ENCODE results near the gene AGPAT4. TPM values are rescaled to one million over a fixed set of nuclear protein-coding genes. Genes with fewer than 3 reads are reported as not detected.

The AGPAT4 gene
- total RNA-seq, 1 experiment from 2014 or later = 15.5 TPM

- intact Hi-C loops (cut with micrococcal nuclease) = no loop called here
- H3K9ac ChIP-seq (ENCODE audit: low read length) = no peak overlapping the region
- H3K4me1 ChIP-seq (ENCODE audit: control insufficient read depth in 1 of 2, insufficient read depth in 2 of 2, low read length in 2 of 2) = no peaks in the 10 kb centered on the region
- no peaks in the 10 kb centered on the region for H3K79me2 ChIP-seq (ENCODE audit: insufficient read depth, low read length)
- no peaks in the 10 kb centered on the region for H4K20me1 ChIP-seq (ENCODE audit: insufficient read depth)
- no peaks in the 10 kb centered on the region for H3K9me2 ChIP-seq (ENCODE audit: insufficient read depth)
- no peak overlapping the region for H3K4me3 ChIP-seq (replicated peaks in 1 of 2; ENCODE audit: low read depth in 1 of 2, low read length in 2 of 2)
- ChIA-PET RAD21 (ENCODE audit: low non-redundant PET in 1 of 2, low total read pairs in 2 of 2, uncharacterized antibody in 2 of 2, unreplicated experiment in 2 of 2) (no interaction called here), CTCF (no interaction called here), POLR2A (no interaction called here)
- ATAC-seq (no peak), DNase-seq (ENCODE audit: low read depth, low spot score) (no peak)
- no peaks in the 10 kb centered on the region for H3K27me3 ChIP-seq (ENCODE audit: insufficient read depth, low read length)
- no peaks in the 10 kb centered on the region; a peak in 1 of 4 replicates for H3K36me3 ChIP-seq (ENCODE audit: control insufficient read depth in 1 of 2, insufficient read depth in 2 of 2, low read length in 2 of 2)
- BruUV-seq (replicated peaks) = no TSS peak
- TF ChIP-seq SRF (IDR thresholded peaks at IDR 0.05; ENCODE audit: low read depth) (no peak), CBX3 (IDR thresholded peaks at IDR 0.05; ENCODE audit: low read depth) (no peak), SIN3A (IDR thresholded peaks at IDR 0.05; ENCODE audit: low read depth) (no peak)
- H2AFZ ChIP-seq (ENCODE audit: low read depth, low read length, poor library complexity, severe bottlenecking) = no peak overlapping the region
- H3K9me3 ChIP-seq (ENCODE audit: control insufficient read depth in 1 of 2, insufficient read depth in 1 of 2, low read depth in 1 of 2, low read length in 2 of 2) = peaks cover 17 to 18% of the 10 kb centered on the region in 2 experiments; a peak in 2 of 4 replicates
- H3K4me2 ChIP-seq (ENCODE audit: low read length) = no peak overlapping the region
- H3K27ac ChIP-seq (ENCODE audit: low read depth, low read length) = no peak overlapping the region
These were observed 57.8 kb downstream of the AGPAT4 start for GRCh38 chr6:161215876-161216615.

- no peak for TF ChIP-seq CBX3 (IDR thresholded peaks at IDR 0.05; ENCODE audit: low read depth)
- TF ChIP-seq CTCF (IDR thresholded peaks at IDR 0.05 in 2 of 3, conservative IDR thresholded peaks at IDR 0.05 in 1 of 3; ENCODE audit: borderline replicate concordance in 1 of 3, insufficient read depth in 1 of 3, low read depth in 2 of 3, low read length in 2 of 3) = no peak
- TF ChIP-seq SRF (IDR thresholded peaks at IDR 0.05; ENCODE audit: low read depth) = no peak
- no peak for TF ChIP-seq POLR2A (IDR thresholded peaks at IDR 0.05; ENCODE audit: borderline replicate concordance, extremely low read depth, insufficient read depth, insufficient read length)
- TF ChIP-seq JUND (IDR thresholded peaks at IDR 0.05) = no peak
- TF ChIP-seq SP1 (IDR thresholded peaks at IDR 0.05; ENCODE audit: low read depth) = no peak
- TF ChIP-seq SIN3A (IDR thresholded peaks at IDR 0.05; ENCODE audit: low read depth) = no peak
- no peak for TF ChIP-seq EZH2 (IDR thresholded peaks at IDR 0.05)
- no peak for TF ChIP-seq ATF3 (IDR thresholded peaks at IDR 0.05)
- TF ChIP-seq ELF1 (IDR thresholded peaks at IDR 0.05; ENCODE audit: borderline replicate concordance, low read depth) = no peak
- TF ChIP-seq REST (IDR thresholded peaks at IDR 0.05; ENCODE audit: low read depth) = no peak
- no peak for TF ChIP-seq MAX (IDR thresholded peaks at IDR 0.05)
- no peak for TF ChIP-seq EGR1 (IDR thresholded peaks at IDR 0.05; ENCODE audit: low read depth)
- no peaks in the 10 kb centered on the region for H3K79me2 ChIP-seq (ENCODE audit: insufficient read depth, low read length)
- H3K27ac ChIP-seq (ENCODE audit: low read depth, low read length) = no peak overlapping the region
- no peak overlapping the region for H3K4me2 ChIP-seq (ENCODE audit: low read length)
- H3K9ac ChIP-seq (ENCODE audit: low read length) = no peak overlapping the region
- RAD21 ChIA-PET (ENCODE audit: low non-redundant PET in 1 of 2, low total read pairs in 2 of 2, uncharacterized antibody in 2 of 2, unreplicated experiment in 2 of 2) = no interaction called here
- H3K4me1 ChIP-seq (ENCODE audit: control insufficient read depth in 1 of 2, insufficient read depth in 2 of 2, low read length in 2 of 2) = no peaks in the 10 kb centered on the region
- H3K9me3 ChIP-seq (ENCODE audit: control insufficient read depth in 1 of 2, insufficient read depth in 1 of 2, low read depth in 1 of 2, low read length in 2 of 2) = peaks cover 17 to 18% of the 10 kb centered on the region in 2 experiments; a peak in 2 of 4 replicates
- ATAC-seq = no peak
- H4K20me1 ChIP-seq (ENCODE audit: insufficient read depth) = no peaks in the 10 kb centered on the region
- intact Hi-C loops (cut with micrococcal nuclease) = no loop called here
- H3K27me3 ChIP-seq (ENCODE audit: insufficient read depth, low read length) = no peaks in the 10 kb centered on the region
- POLR2A ChIA-PET = no interaction called here
- H2AFZ ChIP-seq (ENCODE audit: low read depth, low read length, poor library complexity, severe bottlenecking) = no peak overlapping the region
- H3K9me2 ChIP-seq (ENCODE audit: insufficient read depth) = no peaks in the 10 kb centered on the region
- H3K4me3 ChIP-seq (replicated peaks in 1 of 2; ENCODE audit: low read depth in 1 of 2, low read length in 2 of 2) = no peak overlapping the region
- no TSS peak for BruUV-seq (replicated peaks)
- CTCF ChIA-PET = no interaction called here
- no peak for DNase-seq (ENCODE audit: low read depth, low spot score)
- H3K36me3 ChIP-seq (ENCODE audit: control insufficient read depth in 1 of 2, insufficient read depth in 2 of 2, low read length in 2 of 2) = no peaks in the 10 kb centered on the region; a peak in 1 of 4 replicates
These were observed 58.7 kb downstream of the AGPAT4 start for GRCh38 chr6:161215193-161215592.

Measured in HCT116 (cell line).